ENCODE results near the gene PTGDS. TPM values are rescaled to one million over a fixed set of nuclear protein-coding genes. Genes with fewer than 3 reads are reported as not detected.
A peak's percentile ranks its signal among the peaks of the same experiment; 100 is the strongest.

PTGDS gene
- total and polyA plus RNA-seq, 2 donors (not counting 1 experiment from before 2014, with no cell fraction given), result 0.13 TPM; not detected in 1

DNA sequence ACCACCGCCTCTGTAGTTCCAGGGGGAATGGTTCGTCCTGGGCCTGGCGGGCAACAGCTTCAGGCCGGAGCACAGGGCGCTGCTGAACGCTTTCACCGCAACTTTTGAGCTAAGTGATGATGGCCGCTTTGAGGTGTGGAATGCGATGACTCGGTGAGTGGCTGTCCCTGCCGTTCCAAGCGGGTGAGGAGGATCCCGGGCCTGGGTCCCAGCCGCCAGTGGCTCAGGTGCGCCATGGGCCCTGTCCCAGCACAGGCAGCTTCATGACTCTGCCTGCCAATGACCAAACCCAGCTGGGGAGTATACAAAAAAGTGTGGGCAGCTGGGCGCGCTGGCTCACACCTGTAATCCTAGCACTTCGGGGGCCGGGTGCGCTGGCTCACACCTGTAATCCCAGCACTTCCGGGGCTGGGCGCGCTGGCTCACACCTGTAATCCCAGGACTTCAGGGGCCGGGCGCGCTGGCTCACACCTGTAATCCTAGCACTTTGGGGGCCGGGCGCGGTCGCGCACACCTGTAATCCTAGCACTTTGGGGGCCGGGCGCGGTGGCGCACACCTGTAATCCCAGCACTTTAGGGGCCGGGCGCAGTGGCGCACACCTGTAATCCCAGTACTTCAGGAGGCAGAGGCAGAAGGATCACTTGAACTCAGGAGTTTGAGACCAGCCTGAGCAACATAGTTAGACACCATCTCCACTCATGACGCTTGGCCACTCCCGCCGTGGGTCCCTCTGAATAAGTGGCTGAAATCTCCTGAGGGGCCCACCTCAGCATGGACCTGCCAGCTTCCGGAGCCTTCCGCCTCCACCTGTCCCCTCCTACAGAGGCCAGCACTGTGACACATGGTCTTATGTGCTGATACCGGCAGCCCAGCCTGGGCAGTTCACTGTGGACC, 24.2 kb upstream of the PTGDS start:
- Histone ChIP-seq H3K27ac (ENCODE audit: low read length in 2 of 2) (no peak overlapping the region), H4K20me1 (ENCODE audit: control insufficient read depth, insufficient read depth, low read length, poor library complexity, severe bottlenecking) (no peaks in the 10 kb centered on the region), H2AFZ (ENCODE audit: insufficient read depth, low read depth, low read length, poor library complexity, severe bottlenecking) (no peak overlapping the region), H3K4me3 (ENCODE audit: control extremely low read depth in 1 of 5, extremely low read depth in 1 of 5, insufficient read depth in 1 of 5, low read depth in 2 of 5, low read length in 4 of 5) (no peak overlapping the region), H3K9ac (ENCODE audit: low read length) (no peak overlapping the region), H3K36me3 (replicated peaks in 1 of 2; ENCODE audit: control extremely low read depth in 1 of 2, control insufficient read depth in 1 of 2, extremely low read depth in 1 of 2, insufficient read depth in 2 of 2, low read length in 1 of 2) (no peaks in the 10 kb centered on the region), H3K79me2 (ENCODE audit: control insufficient read depth, insufficient read depth, low read length) (no peaks in the 10 kb centered on the region), H3K27me3 (replicated peaks in 1 of 4; ENCODE audit: control extremely low read depth in 1 of 4, control insufficient read depth in 3 of 4, insufficient read depth in 4 of 4, low read length in 3 of 4) (peaks cover 0 to 2% (median 0%) of the 10 kb centered on the region in 4 experiments), H3K4me2 (replicated peaks; ENCODE audit: low read depth, low read length, poor library complexity, severe bottlenecking) (no peak overlapping the region), H3K4me1 (ENCODE audit: control insufficient read depth in 2 of 2, insufficient read depth in 2 of 2, low read length in 2 of 2) (peaks cover 8 to 10% of the 10 kb centered on the region in 2 donors), H3K9me3 (ENCODE audit: control extremely low read depth in 1 of 3, control insufficient read depth in 2 of 3, insufficient read depth in 1 of 3, low read length in 2 of 3) (no peaks in the 10 kb centered on the region)
- peak overlapping the region; percentile 59 for H3K27ac Mint-ChIP-seq
- ChIA-PET POLR2A (no interaction called here), CTCF (no interaction called here)
- H3K4me1 Mint-ChIP-seq, result peaks cover 6% of the 10 kb centered on the region
- no peak for TF ChIP-seq EZH2 (IDR thresholded peaks at IDR 0.05; ENCODE audit: borderline replicate concordance, insufficient read depth, low read depth, low read length, poor library complexity, severe bottlenecking)
- TF ChIP-seq, protein P1, sequence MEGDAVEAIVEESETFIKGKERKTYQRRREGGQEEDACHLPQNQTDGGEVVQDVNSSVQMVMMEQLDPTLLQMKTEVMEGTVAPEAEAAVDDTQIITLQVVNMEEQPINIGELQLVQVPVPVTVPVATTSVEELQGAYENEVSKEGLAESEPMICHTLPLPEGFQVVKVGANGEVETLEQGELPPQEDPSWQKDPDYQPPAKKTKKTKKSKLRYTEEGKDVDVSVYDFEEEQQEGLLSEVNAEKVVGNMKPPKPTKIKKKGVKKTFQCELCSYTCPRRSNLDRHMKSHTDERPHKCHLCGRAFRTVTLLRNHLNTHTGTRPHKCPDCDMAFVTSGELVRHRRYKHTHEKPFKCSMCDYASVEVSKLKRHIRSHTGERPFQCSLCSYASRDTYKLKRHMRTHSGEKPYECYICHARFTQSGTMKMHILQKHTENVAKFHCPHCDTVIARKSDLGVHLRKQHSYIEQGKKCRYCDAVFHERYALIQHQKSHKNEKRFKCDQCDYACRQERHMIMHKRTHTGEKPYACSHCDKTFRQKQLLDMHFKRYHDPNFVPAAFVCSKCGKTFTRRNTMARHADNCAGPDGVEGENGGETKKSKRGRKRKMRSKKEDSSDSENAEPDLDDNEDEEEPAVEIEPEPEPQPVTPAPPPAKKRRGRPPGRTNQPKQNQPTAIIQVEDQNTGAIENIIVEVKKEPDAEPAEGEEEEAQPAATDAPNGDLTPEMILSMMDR (IDR thresholded peaks at IDR 0.05), result no peak
- H3K27me3 Mint-ChIP-seq, result no peaks in the 10 kb centered on the region
- 94% methylated on average over 44 of the region's 44 CpGs for WGBS (ENCODE audit: insufficient coverage)
- no peaks in the 10 kb centered on the region for H3K9me3 Mint-ChIP-seq (ENCODE audit: insufficient read depth)
- ATAC-seq (ENCODE audit: low read depth) (no peak), DNase-seq (no peak)
- H3K4me3 Mint-ChIP-seq, result no peak overlapping the region
- intact Hi-C loops (cut with micrococcal nuclease), result no loop called here

GRCh38 chr9:136953771-136954269, 23.5 kb upstream of the PTGDS start:
- intact Hi-C loops (cut with micrococcal nuclease), result no loop called here
- no peaks in the 10 kb centered on the region for H3K27me3 Mint-ChIP-seq
- DNase-seq, result no peak

More at GRCh38 chr9:136953771-136954269, 23.5 kb upstream of the PTGDS start:
- WGBS (ENCODE audit: insufficient coverage), result 90% methylated on average over 18 of the region's 19 CpGs
- Histone ChIP-seq H3K9ac (ENCODE audit: low read length) (no peak overlapping the region), H3K27ac (ENCODE audit: low read length in 2 of 2) (no peak overlapping the region), H3K4me3 (ENCODE audit: control extremely low read depth in 1 of 5, extremely low read depth in 1 of 5, insufficient read depth in 1 of 5, low read depth in 2 of 5, low read length in 4 of 5) (no peak overlapping the region), H3K79me2 (ENCODE audit: control insufficient read depth, insufficient read depth, low read length) (no peaks in the 10 kb centered on the region), H3K4me1 (ENCODE audit: control insufficient read depth in 2 of 2, insufficient read depth in 2 of 2, low read length in 2 of 2) (peaks cover 8 to 10% of the 10 kb centered on the region in 2 donors), H3K27me3 (replicated peaks in 1 of 4; ENCODE audit: control extremely low read depth in 1 of 4, control insufficient read depth in 3 of 4, insufficient read depth in 4 of 4, low read length in 3 of 4) (peaks cover 0 to 2% (median 0%) of the 10 kb centered on the region in 4 experiments), H4K20me1 (ENCODE audit: control insufficient read depth, insufficient read depth, low read length, poor library complexity, severe bottlenecking) (no peaks in the 10 kb centered on the region), H2AFZ (ENCODE audit: insufficient read depth, low read depth, low read length, poor library complexity, severe bottlenecking) (no peak overlapping the region), H3K4me2 (replicated peaks; ENCODE audit: low read depth, low read length, poor library complexity, severe bottlenecking) (no peak overlapping the region), H3K9me3 (ENCODE audit: control extremely low read depth in 1 of 3, control insufficient read depth in 2 of 3, insufficient read depth in 1 of 3, low read length in 2 of 3) (no peaks in the 10 kb centered on the region), H3K36me3 (replicated peaks in 1 of 2; ENCODE audit: control extremely low read depth in 1 of 2, control insufficient read depth in 1 of 2, extremely low read depth in 1 of 2, insufficient read depth in 2 of 2, low read length in 1 of 2) (no peaks in the 10 kb centered on the region)
- CTCF ChIA-PET, result no interaction called here
- no peak for ATAC-seq (ENCODE audit: low read depth)
- Mint-ChIP-seq H3K4me3 (no peak overlapping the region), H3K27ac (no peak overlapping the region), H3K4me1 (peaks cover 5% of the 10 kb centered on the region), H3K9me3 (ENCODE audit: insufficient read depth) (no peaks in the 10 kb centered on the region)
- POLR2A ChIA-PET, result no interaction called here
- TF ChIP-seq, protein P1 (IDR thresholded peaks at IDR 0.05), result no peak
- no peak for TF ChIP-seq EZH2 (IDR thresholded peaks at IDR 0.05; ENCODE audit: borderline replicate concordance, insufficient read depth, low read depth, low read length, poor library complexity, severe bottlenecking)

Measured in B cell (primary cell).